Keratinocyte (primary cell): ENCODE data around the gene POLD1.

Experiments used
- CTCF ChIP-seq, 3 experiments: IDR thresholded peaks in 1 of 3; conservative IDR thresholded peaks in 1 of 3; optimal IDR thresholded peaks in 1 of 3; 2 replicates in 2 of 3; 3 replicates in 1 of 3; pipeline versions ENCODE3 to v1.5.1; 2011; ENCODE audit warnings: low read length in 3 of 3, mild to moderate bottlenecking in 3 of 3, moderate library complexity in 2 of 3, control low read depth in 1 of 3, inconsistent platforms in 1 of 3; ENCODE audit not compliant: insufficient read depth in 2 of 3; ENCODE audit errors: extremely low read depth in 1 of 3
- EZH2 ChIP-seq: IDR thresholded peaks from one replicate; pipeline ENCODE4 v1.6.1; 2012; ENCODE audit warnings: inconsistent platforms, mild to moderate bottlenecking, low read length, moderate library complexity

- no peak for TF ChIP-seq CTCF (optimal IDR thresholded peaks at IDR 0.05 in 1 of 3, IDR thresholded peaks at IDR 0.05 in 1 of 3, conservative IDR thresholded peaks at IDR 0.05 in 1 of 3; ENCODE audit: extremely low read depth in 1 of 3, insufficient read depth in 2 of 3, low read length in 3 of 3)
- TF ChIP-seq EZH2, result no peak
Observed at GRCh38 chr19:50416034-50416977, 32.2 kb downstream of the POLD1 start.
